Kidney glomerular epithelial cell (primary cell): ENCODE results near the gene PTPRCAP.
"Not testable (repeated sequence)": the region's sequence is repeated elsewhere in the genome, so short reads cannot be mapped to it uniquely, and the experiment has no call there.

Experiments
- DNase-seq: peaks from one replicate; lab custom pipeline; 2025; lab: John Stamatoyannopoulos, UW

PTPRCAP gene

DNA sequence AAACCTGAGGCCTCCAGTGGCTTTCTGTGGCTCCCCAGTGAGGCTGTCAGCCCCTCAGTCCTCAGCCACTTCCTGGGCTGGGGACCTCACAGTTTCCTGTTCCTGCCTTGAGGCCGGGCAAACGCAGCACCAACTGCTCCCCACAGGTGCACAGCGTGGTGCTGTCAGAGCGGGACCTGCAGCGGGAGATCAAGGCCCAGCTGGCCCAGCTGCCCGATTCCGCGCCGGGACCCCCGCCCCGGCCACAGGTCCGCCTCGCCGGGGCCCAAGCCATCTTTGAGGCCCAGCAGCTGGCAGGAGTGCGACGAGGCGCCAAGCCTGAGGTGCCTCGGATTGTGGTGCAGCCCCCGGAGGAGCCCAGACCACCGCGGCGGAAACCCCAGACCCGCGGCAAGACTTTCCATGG, 28.2 kb downstream of the PTPRCAP start:
- DNase-seq = no peak

DNA sequence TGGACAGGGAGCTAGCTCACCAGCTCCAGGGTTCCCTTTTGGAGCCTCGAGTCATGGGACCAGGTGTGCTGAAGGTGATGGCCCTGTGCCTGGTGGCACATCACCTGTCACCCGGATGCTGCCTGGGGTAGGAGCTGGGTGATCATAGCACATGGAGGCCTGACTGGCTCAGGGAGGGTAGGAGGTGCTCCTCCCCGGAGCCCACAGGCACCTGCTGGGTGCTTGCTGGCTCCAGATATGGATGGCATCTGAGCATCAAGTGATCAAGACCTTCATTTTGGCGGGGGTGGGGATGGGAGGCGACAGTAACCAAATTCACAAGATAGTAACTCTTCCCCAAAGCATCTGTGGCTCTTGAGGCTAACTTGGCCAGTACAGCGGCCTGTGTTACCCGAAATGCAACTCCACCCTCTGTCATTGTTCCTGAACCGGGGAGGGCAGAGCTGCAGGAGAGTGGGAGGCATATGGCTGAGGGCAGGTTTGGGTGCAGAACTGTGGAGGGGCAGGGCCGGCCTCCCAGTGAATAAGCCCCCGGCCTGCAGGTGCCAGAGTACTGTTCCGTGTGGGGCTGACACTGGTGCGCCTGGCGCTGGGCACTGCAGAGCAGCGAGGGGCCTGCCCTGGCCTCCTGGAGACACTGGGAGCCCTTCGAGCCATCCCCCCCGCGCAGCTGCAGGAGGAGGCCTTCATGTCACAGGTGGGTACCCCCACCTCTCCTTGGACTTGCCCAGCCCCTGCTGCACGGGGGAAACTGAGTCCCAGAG, 28.9 kb downstream of the PTPRCAP start:
- no peak for DNase-seq

DNA sequence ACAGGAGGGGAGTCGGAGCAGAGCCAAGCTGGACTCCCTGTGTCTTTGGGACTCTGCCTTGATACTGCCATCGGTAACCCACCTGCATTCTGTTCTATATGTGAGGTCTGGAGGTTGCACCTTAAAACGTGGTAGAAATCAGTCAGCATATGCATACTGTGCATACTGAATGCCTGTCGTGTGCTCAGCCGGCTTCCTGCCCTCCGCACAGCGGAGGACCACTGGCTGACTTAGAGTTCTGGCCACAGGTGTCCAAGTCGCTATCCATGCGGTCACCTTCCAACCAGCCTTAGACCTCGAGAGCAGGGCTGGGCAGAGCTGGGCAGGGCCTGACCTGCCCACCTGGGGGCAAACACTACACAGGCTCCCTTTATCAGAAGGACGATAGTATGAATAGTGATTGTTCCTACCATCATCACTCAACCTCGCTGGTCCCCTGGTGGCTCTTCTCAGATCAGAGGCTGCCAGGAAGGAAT, 29.8 kb downstream of the PTPRCAP start:
- DNase-seq = no peak

DNA sequence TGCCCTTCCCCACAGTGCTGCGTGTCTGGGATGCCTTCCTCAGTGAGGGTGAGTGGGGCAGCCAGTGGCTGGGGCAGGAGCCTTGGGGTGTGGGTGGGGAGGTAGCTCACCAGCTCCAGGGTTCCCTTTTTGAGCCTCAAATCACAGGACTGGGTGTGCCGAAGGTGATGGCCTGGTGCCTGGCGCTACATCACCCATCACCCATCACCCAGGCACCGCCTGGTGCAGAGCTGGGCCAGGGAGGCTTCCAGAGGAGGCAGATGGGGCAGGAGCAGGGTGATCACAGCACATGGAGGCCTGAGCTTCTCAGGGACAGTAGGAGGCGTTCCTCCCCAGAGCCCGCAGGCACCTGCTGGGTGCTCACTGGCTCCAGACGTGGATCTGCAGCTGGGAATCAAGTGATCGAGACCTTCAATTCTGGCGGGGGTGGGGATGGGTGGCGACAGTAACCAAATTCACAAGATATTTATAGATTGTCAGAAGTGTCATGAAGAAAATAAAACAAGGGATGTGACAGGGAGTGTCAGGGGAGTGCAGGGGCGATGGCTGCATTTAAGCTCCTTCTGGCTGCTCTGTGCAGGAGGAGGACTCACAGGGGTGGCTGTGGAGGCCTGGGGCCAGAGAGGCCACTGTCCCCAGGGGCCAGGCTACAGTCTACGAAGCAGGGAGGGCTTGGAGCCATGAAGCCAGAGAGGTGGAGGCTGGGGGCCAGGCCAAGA, 30.4 kb downstream of the PTPRCAP start:
- DNase-seq = no peak

DNA sequence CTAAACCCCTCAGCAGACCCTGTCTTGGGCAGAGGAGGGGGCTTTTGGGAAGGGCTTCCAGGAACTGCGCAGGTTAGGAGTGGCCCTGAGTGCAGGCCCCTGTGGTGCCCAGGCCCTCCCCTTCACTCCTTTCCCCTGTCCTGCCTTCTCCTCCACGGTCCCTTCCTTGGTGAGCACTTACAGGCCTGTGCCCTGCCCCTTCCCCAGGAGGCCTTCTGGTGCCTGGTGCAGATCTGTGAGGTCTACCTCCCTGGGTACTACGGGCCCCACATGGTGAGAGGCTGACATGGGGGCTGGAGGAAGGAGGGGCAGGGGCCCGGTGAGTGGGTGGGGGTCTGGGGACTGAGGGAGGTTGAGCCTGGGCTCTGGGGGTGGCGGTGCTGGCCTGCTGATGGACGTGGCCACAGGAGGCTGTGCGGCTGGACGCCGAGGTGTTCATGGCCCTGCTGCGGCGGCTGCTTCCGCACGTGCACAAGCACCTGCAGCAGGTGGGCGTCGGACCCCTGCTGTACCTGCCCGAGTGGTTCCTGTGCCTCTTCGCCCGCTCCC, 31.0 kb downstream of the PTPRCAP start:
- DNase-seq = no peak

DNA sequence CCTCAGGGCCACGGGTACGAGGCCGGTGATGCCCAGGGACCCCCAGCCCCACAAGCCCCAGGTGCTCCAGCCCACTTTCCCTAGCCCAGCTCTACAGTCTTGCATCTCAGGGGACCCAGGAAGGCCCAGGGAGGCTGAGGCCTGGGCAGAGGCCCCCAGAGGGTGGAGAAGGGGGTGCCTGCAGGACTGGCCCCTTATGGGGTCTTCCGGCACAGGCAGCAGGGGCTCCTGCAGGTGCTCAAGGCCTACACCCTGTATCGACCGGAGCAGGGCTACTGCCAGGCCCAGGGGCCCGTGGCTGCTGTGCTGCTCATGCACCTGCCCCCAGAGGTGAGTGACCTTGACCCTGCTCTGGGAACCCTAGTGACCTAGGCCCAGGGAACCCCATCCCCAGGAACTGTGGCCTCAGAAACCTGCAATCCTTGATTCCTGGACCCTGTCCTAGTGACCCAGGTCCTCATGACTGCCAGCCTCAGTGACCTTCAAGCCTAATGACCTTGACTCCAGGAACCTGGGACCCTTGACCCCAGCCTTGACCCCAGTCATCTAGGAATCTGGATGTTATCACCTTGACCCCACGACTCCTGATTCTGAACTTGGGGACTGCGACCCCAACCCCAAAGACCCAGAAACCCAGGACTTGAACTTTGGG, 31.7 kb downstream of the PTPRCAP start:
- no peak for DNase-seq

DNA sequence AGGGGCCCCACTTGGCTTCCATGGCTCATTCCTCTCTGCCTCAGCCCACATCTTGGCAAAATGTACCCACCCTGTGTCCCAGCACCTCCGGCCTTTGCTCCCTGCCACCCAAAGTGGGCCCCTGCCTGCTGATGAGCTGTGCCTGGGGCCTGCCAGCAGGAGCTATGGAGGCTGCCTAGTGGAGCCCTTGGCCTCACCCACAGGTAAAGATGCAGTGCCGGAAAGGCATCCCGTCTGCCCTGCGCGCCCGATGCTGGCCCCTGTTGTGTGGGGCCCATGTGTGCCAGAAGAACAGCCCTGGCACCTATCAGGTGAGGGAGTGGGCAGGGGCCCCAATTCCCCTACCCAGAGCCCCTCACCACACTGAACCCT, 32.3 kb downstream of the PTPRCAP start:
- DNase-seq = no peak

DNA sequence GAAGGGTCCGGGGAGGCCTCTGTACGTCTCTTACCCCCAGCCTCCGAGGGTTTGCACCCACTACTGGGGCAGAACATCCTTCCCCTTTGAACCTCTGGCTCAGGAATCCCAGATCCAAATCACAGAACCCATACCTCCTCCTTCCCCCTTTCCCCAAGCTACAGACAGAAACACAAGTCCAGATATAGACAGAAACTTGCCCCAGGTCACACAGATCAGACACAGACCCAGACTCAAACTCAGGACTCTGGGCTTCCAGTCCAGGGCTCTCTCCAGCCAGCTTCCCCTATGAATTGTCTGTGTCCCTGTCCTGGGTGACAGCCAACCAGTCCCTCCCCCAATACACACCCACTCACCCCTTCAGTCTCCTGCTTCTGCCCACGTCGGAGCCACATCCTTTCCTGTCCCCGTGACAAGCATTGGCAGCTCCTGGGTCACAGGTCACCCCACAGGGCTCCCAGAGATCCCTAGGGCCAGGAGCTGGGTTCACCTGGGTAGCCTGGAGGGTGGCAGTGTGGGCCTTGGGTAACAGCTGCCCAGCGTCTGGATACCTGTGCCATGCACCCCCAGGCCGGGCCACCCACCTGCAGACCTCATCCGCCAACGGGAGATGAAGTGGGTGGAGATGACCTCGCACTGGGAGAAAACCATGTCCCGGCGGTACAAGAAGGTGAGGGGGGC, 32.8 kb downstream of the PTPRCAP start:
- DNase-seq = no peak

DNA sequence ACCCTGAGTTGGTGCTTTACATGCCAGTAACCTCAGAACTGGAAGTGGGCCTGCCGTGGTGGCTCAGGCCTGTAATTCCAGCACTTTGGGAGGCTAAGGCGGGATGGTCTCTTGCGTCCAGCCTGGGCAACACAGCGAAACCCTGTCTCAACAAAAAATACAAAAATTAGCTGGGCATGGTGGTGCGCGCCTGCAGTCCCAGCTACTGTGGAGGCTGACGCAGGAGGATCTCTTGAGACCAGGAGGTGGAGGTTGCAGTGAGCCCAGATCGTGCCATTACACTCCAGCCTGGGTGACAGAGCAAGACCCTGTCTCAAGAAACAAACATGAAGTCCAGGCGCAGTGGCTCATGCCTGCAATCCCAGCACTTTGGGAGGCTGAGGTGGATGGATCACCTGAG, 34.4 kb downstream of the PTPRCAP start:
- DNase-seq = not testable (repeated sequence)

DNA sequence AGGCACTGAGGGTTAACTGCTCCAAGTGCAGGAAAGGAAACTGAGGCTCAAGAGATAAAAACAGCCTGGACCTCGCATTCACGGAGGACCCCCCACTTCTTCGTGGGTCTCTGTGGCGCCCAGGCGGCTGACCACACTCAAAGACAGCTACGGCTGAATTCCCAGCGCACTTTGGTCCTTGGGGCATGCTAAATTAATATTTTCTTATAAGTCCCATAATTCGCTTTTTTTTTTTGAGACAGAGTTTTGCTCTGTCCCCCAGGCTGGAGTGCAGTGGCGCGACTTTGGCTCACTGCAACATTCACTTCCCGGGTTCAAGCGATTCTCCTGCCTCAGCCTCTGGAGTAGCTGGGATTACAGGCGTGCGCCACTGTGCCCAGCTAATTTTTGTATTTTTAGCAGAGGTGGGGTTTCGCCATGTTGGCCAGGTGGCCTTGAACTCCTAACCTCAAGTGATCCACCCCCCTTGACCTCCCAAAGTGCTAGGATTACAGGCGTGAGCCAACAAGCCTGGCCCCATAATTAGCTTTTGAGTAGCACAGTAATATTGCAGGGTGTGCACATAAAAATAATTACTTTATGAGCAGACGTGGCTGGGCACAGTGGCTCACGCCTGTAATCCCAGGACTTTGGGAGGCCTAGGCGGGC, 35.2 kb downstream of the PTPRCAP start:
- not testable (repeated sequence) for DNase-seq

DNA sequence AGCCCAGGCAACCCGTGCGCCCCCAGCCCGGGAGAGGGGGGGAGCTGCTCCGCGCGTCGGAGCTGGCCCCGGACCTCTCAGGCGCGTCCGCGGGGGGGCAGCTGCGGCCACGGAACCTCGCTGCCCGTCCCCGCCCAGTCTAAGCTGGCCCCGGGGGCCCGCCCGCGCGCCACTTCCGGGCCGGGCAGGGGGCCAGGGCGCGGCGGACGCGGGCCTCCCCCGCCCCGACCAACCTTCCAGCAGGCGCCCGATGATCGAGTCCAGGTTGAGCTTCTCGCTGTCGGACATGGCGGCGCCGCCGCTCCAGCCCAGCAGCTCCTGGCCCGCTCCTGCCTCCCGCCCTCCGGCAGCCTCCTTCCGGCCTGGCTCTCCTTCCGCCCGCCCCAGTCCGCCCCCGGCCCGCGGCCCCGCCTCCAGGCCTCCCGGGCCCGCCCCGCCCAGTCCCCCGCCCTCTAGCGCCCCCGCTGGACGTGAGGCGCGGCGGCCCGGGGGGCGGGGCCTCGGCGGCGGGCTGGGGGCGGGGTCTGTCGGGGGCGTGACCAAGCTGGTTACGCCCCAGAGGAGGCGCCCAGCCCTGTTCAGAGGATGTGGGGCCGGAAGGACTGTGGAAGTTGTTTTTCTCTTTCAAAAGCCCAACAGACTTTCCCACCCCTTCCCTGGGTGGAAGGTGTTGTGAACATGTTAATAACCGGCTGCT, 35.8 kb downstream of the PTPRCAP start, which contains the start of gene PPP1CA:
Gene PPP1CA (minus strand): TSS at position 364 of the 697 bp plus-strand sequence. CDS start 76 bp downstream, at position 288.
- peak; percentile 81 for DNase-seq

DNA sequence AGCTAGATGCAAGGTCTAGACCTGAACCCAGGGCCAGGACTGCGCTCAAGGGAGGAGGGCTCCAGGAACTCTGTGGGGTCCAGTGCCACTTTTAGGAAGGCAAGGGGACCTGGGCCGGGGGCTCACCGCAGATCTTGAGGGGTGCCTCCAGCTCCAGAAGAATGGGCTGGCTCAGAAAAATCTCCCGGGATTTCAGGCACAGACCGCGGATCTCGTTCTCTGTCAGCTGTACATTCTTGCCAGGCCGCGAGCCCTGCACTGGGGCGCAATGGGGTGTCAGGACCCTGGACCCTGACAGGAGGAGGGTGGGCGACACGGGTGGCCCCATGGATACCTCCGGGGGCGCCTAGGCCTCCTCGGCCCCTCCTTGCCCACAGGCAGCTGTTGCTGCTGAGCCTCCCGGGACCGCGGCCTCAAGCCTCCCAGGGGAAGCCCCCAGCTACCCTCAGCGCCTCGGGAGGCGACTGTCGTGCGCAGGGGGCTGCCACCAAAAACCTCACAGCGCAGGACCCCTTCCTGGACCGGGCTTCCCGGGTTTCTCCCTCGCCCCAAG, 36.5 kb downstream of the PTPRCAP start:
- no peak for DNase-seq

DNA sequence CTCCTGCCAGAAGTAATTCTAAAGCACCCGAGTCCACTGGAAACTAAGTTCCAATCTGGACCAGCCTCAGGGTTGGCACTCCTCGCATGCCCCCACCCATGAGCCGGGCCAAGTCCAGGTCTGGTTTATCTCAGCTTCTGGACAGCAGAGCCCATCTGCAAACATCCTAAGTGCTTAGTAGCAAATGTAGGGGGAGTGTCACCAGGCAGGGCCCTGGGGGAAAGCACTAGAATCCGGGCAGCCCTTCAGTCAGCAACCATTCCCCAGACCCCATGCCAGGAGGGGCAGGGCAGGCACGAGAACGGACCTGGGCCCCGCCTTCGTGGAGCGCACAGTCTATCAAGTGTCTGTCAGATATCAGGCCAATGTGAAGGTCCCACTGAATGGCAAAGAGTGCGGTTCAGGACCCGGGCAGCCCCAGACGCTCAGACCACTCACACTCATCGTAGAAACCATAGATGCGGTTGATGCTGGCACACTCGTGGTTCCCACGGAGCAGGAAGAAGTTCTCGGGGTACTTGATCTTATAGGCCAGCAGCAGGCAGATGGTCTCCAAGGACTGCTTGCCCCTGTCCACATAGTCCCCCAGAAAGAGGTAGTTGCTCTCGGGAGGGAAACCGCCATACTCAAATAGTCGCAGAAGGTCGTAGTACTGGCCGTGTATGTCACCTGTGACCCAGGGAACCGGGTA, 37.1 kb downstream of the PTPRCAP start:
- no peak for DNase-seq

DNA sequence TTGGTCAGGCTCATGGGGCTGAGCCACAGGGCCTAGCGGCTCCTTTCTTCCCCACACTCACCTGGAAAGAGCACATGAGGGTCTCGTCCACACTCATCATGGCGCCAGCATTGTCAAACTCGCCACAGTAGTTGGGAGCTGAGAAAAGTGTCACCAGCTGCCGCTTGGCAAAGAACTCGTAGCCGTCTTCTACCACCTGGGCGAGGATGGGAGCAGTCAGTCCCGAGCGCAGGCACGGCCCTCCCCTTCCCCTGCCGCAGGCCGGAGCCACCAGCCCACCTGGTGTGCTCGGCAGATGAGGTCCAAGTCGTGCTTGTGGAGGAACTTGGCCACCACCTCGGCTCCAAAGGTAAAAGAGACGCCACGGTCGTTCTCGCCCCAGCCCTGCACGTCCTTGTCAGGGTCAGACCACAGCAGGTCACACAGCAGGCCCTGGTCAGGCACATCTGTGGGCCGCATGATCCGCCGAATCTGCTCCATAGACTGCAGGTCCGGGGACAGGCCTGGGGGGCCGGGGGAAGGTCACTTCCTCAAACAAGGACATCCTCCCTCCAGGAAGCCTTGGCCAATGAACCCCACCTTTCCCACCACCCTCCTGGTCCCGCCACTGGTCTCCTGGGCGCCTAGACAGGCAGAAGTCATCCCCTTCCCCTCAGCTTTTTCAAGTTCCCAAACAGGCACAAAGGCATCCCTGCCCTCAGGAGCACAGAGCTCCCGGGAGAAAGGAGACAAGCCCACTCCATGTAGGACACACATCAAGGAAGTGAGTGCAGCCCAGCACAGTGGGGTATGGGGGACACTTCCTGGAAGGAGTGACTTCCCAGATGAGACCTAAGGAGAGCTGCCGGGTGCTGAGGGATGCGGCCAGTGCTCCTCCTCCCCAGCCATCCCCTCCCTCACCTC, 38.6 kb downstream of the PTPRCAP start:
- no peak for DNase-seq

DNA sequence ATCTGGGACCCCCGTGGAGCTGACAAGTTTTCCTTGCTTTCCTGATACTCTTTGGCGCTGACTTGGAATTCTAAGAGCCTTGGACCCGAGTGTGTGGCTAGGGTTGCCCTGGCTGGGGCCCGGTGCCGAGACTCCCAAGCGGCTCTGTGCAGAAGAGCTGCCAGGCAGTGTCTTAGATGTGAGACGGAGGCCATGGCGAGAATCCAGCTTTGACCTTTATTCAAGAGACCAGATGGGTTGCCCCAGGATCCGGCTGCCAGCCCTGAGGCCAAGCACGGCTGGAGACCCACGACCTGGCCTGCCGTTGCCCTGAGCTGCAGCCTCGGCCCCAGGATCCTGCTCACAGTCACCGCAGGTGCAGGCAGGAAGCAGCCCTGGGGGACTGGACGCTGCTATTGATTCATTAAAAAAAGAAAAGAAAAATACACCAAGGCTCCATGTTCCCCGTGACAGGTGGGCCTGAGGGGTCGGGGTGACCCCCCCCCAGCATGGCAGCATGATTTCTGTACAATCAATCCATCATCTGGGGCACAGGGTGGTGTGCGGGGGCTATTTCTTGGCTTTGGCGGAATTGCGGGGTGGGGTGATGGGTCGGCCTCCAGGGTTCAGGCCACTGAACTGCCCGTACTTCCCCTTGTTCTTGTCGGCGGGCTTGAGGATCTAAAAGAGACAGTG, 39.4 kb downstream of the PTPRCAP start:
- no peak for DNase-seq

DNA sequence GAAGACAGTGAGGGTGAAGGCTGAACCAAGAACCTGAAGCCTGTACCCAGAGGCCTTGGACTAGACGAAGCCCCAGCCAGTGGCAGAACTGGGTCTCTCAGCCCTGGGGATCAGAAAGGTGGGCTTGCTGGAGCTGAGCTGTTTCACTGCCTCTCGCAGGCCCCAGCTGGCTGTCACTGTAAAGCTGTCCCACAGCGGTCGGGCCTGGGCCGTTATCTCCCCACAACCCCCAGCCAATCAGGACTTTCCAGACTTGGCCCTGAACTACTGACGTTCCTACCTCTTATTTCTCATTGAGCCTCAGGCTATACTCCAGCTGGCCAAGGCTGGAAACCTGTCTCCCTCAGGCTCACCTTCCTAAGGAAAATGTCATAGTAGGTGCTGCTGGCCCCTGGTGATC, 39.9 kb downstream of the PTPRCAP start:
- DNase-seq = no peak

DNA sequence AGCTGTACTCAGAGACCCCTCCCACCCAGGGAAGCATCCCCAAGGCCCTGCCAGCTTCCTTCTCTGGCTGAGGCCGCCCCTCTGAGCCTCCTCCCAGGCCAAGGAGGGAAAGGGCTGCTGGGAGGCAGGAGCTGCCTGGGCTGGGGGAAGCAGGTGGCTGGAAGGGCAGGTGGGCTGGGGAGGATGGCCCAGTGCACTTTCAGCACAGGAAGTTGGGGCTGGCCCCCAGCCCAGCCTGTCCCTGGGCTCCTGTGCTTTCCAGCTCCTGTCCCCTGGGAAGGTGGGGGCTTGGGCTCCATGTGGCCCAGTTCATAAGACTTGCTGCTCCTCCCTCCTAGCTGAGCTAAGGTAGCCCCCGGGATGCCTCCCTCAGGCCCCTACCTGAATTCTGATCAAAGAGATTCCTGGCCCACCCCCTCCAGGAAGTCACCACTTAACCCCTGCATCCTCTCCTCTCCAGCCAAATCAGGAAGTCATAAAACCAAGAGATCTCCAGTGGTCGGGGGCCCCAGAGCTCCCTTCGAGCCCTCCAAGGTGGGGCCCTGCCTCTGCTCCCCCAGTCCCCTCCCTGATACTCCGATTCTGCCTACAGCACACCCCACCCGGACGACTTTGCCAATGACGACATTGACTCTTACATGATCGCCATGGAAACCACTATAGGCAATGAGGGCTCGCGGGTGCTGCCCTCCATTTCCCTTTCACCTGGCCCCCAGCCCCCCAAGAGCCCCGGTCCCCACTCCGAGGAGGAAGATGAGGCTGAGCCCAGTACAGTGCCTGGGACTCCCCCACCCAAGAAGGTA, 40.7 kb downstream of the PTPRCAP start:
- no peak for DNase-seq

DNA sequence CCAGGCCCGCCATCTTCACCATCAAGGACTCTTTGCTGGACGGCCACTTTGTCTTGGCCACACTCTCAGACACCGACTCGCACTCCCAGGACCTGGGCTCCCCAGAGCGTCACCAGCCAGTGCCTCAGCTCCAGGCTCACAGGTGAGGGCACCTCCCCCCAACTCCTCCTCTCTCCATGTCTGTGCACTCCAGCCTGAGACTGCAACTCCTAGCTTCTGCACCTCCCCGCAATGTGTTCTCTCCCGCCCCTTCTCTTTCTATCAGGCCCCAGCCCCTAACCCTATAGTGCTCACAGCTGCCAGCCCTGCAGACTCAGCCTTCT, 41.3 kb downstream of the PTPRCAP start:
- DNase-seq = no peak
